ENCODE measurements around the gene SCCPDH.
A peak's percentile ranks its signal among the peaks of the same experiment; 100 is the strongest.

The SCCPDH gene

GRCh38 chr1:246724016-246724730, at the start of gene SCCPDH:
Gene SCCPDH (plus strand): TSS chr1:246724409. CDS start chr1:246724423, 14 bp downstream.
- peak within 1 kb of the TSS; percentile 86 to 97 (median 97) for H3K27ac Mint-ChIP-seq
- H3K36me3 Mint-ChIP-seq (ENCODE audit: low read depth): peaks cover 29% of the 10 kb centered on the region
- TF ChIP-seq, protein P1, sequence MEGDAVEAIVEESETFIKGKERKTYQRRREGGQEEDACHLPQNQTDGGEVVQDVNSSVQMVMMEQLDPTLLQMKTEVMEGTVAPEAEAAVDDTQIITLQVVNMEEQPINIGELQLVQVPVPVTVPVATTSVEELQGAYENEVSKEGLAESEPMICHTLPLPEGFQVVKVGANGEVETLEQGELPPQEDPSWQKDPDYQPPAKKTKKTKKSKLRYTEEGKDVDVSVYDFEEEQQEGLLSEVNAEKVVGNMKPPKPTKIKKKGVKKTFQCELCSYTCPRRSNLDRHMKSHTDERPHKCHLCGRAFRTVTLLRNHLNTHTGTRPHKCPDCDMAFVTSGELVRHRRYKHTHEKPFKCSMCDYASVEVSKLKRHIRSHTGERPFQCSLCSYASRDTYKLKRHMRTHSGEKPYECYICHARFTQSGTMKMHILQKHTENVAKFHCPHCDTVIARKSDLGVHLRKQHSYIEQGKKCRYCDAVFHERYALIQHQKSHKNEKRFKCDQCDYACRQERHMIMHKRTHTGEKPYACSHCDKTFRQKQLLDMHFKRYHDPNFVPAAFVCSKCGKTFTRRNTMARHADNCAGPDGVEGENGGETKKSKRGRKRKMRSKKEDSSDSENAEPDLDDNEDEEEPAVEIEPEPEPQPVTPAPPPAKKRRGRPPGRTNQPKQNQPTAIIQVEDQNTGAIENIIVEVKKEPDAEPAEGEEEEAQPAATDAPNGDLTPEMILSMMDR (IDR thresholded peaks at IDR 0.05; ENCODE audit: unreplicated experiment in 3 of 3): no peak
- no peaks in the 10 kb centered on the region for H3K27me3 Mint-ChIP-seq (ENCODE audit: low read depth)
- H3K4me1 Mint-ChIP-seq: peaks cover 18% of the 10 kb centered on the region
- peaks cover 25% of the 10 kb centered on the region for H3K9me3 Mint-ChIP-seq
- H3K4me3 Mint-ChIP-seq: peak within 1 kb of the TSS; percentile 95 to 98 (median 97)

DNA sequence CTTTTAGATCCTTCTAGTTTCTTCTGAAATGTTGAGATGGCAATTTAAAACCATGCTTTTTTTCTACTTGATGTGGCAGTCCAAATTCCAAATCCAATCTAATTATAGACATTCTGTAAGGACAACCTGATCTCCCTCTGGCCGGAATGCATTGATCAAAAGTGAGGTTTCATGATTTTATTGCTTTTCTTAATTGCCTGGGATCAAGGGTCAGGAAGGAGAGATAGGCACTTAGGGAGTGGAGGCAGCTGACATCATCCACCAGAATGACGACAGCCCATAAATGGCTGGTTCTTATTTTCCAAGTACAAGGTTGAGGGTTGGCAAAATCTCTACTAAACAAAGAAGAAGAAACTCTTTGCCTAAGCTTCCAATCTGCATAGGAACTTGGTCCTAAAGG, 46.4 kb upstream of the SCCPDH start:
- H3K27ac Mint-ChIP-seq: peak overlapping the region; percentile 12 to 60 (median 13)
- peaks cover 2% of the 10 kb centered on the region for H3K9me3 Mint-ChIP-seq
- H3K27me3 Mint-ChIP-seq (ENCODE audit: low read depth): no peaks in the 10 kb centered on the region
- peaks cover 16% of the 10 kb centered on the region for H3K36me3 Mint-ChIP-seq (ENCODE audit: low read depth)
- peaks cover 51% of the 10 kb centered on the region for H3K4me1 Mint-ChIP-seq
- no peak overlapping the region for H3K4me3 Mint-ChIP-seq
- TF ChIP-seq, protein P1 (IDR thresholded peaks at IDR 0.05; ENCODE audit: unreplicated experiment in 3 of 3): no peak

DNA sequence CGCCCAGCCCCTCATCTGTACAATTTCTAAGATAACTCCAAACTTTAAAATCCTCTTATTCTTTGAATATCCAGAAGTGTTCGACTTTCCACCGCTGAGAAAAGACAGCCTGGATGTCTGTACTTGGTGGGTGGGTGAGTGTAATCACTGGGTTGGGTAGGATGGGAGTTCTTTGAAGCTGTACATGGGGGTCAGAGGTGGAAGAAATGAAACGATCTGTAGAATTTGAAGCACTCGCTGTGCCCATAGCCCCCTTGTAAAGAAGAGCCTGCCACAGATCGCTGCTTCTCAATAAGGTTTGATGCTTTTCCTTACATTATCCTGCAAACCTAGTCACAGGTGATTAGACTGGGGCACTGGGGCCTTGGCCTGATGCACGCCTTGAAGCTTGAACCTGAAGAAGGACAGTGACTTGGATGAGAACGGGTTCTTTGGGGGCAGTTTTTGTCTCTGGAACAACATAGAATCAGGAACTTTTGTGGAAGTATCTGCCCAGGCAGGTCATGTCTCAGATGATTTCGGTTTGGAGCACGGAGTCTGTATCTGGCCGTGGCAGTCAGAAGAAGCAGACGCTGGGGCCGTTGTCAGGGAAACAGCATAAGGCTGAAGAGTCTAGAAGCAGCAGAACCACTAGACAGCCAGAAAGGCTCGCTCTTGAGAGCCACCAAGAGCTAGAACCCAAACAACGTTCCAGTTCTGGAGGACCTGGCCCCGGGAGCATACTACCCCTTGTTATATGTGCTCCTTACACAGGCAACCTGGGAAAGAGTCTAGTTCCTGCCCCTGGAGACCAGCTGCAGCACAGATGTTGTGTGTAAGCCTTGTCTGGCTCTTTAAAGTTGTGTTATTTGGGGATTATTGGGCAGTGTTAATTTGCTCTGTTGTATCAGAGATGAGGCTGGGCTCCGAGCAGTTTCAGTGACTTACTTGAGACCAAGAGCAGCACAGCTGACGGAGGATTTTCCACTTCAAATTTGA, 45.1 kb upstream of the SCCPDH start:
- H3K4me1 Mint-ChIP-seq: peaks cover 56% of the 10 kb centered on the region
- TF ChIP-seq, protein P1 (IDR thresholded peaks at IDR 0.05; ENCODE audit: unreplicated experiment in 3 of 3): no peak
- H3K27me3 Mint-ChIP-seq (ENCODE audit: low read depth): no peaks in the 10 kb centered on the region
- H3K36me3 Mint-ChIP-seq (ENCODE audit: low read depth): peaks cover 7% of the 10 kb centered on the region
- peaks cover 2% of the 10 kb centered on the region for H3K9me3 Mint-ChIP-seq
- no peak overlapping the region for H3K4me3 Mint-ChIP-seq
- H3K27ac Mint-ChIP-seq: peak overlapping the region; percentile 87 to 97 (median 94)

DNA sequence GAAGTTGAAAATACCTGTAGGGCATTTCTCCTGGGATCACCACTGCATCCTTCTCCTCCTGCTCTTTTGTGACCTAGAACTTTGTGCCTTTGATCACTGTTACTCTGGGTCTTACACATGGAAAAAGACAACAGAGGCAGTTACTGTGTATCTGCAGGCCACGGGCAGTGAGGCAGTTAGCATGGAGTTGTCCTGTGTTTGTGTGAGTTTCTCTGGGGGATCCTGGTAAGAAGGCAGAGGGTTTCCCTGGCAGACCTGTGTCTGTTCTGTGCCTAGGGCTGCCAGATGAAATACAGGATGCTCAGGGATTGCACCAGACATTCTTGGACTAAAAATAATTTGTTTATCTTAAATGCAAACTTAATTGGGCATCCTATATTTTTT, 44.4 kb upstream of the SCCPDH start:
- TF ChIP-seq, protein P1 (IDR thresholded peaks at IDR 0.05; ENCODE audit: unreplicated experiment in 3 of 3): no peak
- peaks cover 6% of the 10 kb centered on the region for H3K36me3 Mint-ChIP-seq (ENCODE audit: low read depth)
- peaks cover 56% of the 10 kb centered on the region for H3K4me1 Mint-ChIP-seq
- peak overlapping the region; percentile 87 to 97 (median 94) for H3K27ac Mint-ChIP-seq
- H3K9me3 Mint-ChIP-seq: peaks cover 2% of the 10 kb centered on the region
- H3K4me3 Mint-ChIP-seq: no peak overlapping the region
- no peaks in the 10 kb centered on the region for H3K27me3 Mint-ChIP-seq (ENCODE audit: low read depth)

DNA sequence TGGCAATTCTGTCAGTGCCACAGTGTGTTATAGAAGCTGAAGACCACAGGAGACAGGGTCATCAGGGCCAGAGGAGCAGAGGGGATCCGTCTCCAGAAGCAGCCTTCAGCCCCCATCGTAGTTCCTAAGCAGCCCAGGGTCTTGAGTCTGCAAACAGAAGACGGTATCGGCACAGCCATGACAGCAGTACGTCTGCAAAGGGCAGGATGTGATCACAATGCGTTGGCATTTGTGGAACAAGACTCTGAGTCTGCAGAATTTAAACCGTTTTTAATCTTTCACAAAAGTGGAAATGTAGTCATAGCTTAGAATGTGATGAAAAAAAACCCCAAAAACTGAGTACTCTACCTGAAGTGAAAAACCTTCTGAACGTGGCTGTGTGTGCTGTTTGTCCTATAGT, 44.0 kb upstream of the SCCPDH start:
- H3K27me3 Mint-ChIP-seq (ENCODE audit: low read depth): no peaks in the 10 kb centered on the region
- TF ChIP-seq, protein P1 (IDR thresholded peaks at IDR 0.05; ENCODE audit: unreplicated experiment in 3 of 3): no peak
- peaks cover 56% of the 10 kb centered on the region for H3K4me1 Mint-ChIP-seq
- peak overlapping the region; percentile 87 to 97 (median 94) for H3K27ac Mint-ChIP-seq
- no peak overlapping the region for H3K4me3 Mint-ChIP-seq
- peaks cover 1% of the 10 kb centered on the region for H3K9me3 Mint-ChIP-seq
- H3K36me3 Mint-ChIP-seq (ENCODE audit: low read depth): peaks cover 2% of the 10 kb centered on the region
